GM12873 (cell line): ENCODE measurements around the gene CCNL2.

Experiments
- TF ChIP-seq, protein P1 (sequence below): IDR thresholded peaks from 2 replicates; pipeline ENCODE4 v1.5.1; 2012; ENCODE audit warnings: low read depth, mild to moderate bottlenecking, moderate library complexity, low read length, control low read depth; ENCODE audit not compliant: insufficient read depth; ENCODE audit errors: missing control alignments

Gene CCNL2

DNA sequence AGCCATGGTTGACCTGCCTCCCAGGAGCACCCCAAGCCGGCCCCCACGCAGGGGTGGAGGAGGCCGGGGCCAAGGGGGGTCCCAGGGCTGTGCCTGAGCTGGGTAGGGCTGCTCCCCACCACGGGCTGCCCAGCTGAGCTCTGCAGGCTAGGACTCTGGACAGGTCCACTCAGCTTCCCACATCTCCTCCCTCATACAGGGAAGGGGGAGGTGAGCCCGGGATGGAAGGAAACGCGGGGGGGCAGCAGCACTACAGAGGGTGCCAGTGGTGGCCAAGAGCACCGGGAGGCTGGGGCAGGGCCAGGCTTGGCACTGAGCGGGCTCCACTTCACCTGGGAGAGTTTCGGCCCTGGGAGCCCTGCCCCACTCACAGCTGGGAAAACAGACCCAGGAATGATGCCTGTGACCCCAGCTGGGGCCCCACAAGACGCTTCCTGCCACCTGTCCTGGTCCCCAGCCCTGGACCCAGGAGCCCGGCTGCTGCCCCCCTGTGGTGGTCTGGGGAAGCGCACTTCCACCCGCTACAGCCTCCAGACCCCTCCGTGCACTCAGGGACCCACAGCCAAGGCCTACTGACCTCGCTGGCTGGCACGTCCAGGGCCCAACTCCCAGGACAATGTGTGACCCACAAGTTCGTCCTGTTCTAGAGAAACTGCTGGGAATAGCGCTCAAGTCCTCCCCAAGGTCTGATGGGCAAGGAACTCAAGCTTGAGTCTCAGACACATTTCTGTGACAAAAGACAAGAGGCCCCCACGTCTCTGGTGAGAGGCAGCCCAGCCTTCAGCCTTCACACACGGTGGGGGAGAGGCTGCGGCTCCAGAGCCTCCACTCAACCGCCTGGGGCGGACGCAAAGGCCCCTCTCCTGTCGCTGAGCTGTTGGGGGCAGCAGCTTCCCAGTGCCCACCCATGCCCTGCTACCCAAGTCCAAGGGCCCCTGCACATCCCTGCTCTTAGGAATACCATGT is 27.1 kb downstream of the CCNL2 start:
- TF ChIP-seq, protein P1, sequence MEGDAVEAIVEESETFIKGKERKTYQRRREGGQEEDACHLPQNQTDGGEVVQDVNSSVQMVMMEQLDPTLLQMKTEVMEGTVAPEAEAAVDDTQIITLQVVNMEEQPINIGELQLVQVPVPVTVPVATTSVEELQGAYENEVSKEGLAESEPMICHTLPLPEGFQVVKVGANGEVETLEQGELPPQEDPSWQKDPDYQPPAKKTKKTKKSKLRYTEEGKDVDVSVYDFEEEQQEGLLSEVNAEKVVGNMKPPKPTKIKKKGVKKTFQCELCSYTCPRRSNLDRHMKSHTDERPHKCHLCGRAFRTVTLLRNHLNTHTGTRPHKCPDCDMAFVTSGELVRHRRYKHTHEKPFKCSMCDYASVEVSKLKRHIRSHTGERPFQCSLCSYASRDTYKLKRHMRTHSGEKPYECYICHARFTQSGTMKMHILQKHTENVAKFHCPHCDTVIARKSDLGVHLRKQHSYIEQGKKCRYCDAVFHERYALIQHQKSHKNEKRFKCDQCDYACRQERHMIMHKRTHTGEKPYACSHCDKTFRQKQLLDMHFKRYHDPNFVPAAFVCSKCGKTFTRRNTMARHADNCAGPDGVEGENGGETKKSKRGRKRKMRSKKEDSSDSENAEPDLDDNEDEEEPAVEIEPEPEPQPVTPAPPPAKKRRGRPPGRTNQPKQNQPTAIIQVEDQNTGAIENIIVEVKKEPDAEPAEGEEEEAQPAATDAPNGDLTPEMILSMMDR = peak; percentile 95

DNA sequence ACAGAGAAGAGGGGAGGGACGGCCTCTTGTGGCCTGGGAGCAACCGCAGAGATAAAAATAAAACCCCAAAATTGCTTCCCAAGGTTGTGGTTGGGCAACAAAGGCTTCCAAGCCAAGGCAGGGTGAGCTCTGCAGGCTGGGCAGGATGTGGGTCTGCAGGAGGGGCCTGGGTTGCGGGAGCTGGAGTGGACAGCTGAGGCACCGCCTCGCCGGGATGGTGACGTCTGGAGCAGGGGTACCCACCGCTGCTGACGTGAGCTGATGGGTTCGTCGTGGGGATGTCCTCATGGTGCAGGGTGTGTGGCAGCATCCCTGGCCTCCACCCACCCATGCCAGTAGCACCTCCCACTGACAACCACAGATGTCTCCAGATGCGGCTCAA is 27.8 kb downstream of the CCNL2 start:
- TF ChIP-seq, protein P1 = no peak

DNA sequence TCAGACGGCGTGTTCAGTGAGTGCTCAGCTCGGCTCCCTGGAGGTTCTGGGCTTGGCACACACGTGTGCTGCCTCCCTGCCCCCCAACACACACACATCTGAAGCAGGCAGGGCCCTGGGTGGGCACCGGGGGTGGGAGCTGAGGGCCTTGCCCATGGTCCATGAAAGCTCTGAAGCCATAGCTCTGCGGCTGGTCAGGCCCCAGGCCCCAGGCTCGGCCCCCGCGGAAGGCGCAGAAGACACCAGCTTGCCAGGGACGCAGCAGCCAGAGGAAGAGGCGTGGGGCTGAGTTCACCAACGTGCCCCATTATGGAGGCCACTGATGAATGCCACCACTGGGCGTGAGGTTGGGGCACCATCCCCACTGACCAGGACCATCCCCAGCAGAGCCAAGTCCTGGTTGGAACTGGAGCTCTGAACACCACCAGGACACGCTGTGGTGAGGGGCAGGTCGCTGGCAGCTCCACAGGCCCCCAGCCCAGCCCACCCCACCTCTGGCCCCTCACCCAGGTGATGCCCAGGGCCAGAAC is 28.3 kb downstream of the CCNL2 start:
- TF ChIP-seq, protein P1 = no peak

GRCh38 chr1:1367315-1367714 is 31.8 kb downstream of the CCNL2 start:
- TF ChIP-seq, protein P1 = no peak

DNA sequence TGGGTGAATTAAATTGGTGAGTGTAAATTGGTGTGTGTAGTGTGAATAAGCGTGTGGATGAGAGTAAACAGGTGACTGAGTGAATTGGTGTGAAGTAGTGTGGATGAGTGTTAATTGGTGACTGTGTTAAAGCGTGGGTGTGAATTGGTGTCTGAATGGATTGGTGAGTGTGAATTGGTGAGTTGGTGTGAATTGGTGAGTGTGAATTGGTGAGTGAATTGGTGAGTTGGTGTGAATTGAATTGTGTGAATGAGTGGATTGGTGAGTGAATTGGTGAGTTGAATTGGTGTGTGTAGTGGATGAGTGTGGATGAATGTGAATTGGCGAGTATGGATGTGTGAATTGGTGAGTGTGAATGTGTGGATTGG is 32.5 kb downstream of the CCNL2 start:
- TF ChIP-seq, protein P1 = no peak

- TF ChIP-seq, protein P1 = no peak
Observed at GRCh38 chr1:1365875-1366698, 33.0 kb downstream of the CCNL2 start.

- TF ChIP-seq, protein P1 = no peak
Observed at GRCh38 chr1:1364266-1364665, 34.9 kb downstream of the CCNL2 start.
